WTC11 (cell line): ENCODE results near the gene COG2. TPM values are rescaled to one million over a fixed set of nuclear protein-coding genes. Genes with fewer than 3 reads are reported as not detected.
"Not testable (repeated sequence)": the region's sequence is repeated elsewhere in the genome, so short reads cannot be mapped to it uniquely, and the experiment has no call there.

Experiments used
- ATAC-seq: fragments of 200-7000 bp; cut with Tn5 transposase; 2 replicates; pipeline ENCODE4 v1.10.0; 2021; ENCODE audit warnings: mild to moderate bottlenecking, moderate library complexity
- CTCF ChIA-PET: fragments of 300-600 bp; sonication (Branson Sonifier 250); formaldehyde crosslinking; loops from one replicate; lab custom pipeline; 2021; ENCODE audit warnings: antibody characterized with exemption; lab: Charles Lee
- POLR2A ChIA-PET: fragments of 350-600 bp; sonication (Branson Sonifier 250); formaldehyde crosslinking; loops from one replicate; lab custom pipeline; 2021; ENCODE audit warnings: antibody characterized with exemption; lab: Charles Lee
- DNase-seq: peaks from one replicate; pipeline ENCODE4 v3.0.0; 2021; ENCODE audit warnings: low spot score
- H3K27ac Mint-ChIP-seq: 2 replicates; pipeline ENCODE4 v1.8.0; 2021; ENCODE audit warnings: mixed read lengths
- H3K27me3 Mint-ChIP-seq: 2 replicates; pipeline ENCODE4 v1.8.0; 2021; ENCODE audit warnings: low read depth, mild to moderate bottlenecking, moderate library complexity, mixed read lengths
- H3K36me3 Mint-ChIP-seq: 2 replicates; pipeline ENCODE4 v1.8.0; 2021; ENCODE audit warnings: mixed read lengths
- H3K4me1 Mint-ChIP-seq: 2 replicates; pipeline ENCODE4 v1.8.0; 2022; ENCODE audit warnings: mixed read lengths
- H3K4me3 Mint-ChIP-seq: 2 replicates; pipeline ENCODE4 v1.8.0; 2021; ENCODE audit warnings: mild to moderate bottlenecking, moderate library complexity, mixed read lengths
- H3K9me3 Mint-ChIP-seq: 2 replicates; pipeline ENCODE4 v1.8.0; 2021; ENCODE audit warnings: mixed read lengths
- FOXP4 ChIP-seq: sonication (generic); formaldehyde crosslinking; IDR thresholded peaks from 2 replicates; pipeline ENCODE4 v1.8.0; 2022; ENCODE audit warnings: mild to moderate bottlenecking, missing genetic modification reagents
- GABPB1 ChIP-seq: sonication (generic); formaldehyde crosslinking; IDR thresholded peaks from 2 replicates; pipeline ENCODE4 v1.8.1; 2023; ENCODE audit warnings: mild to moderate bottlenecking, missing genetic modification reagents
- MYBL2 ChIP-seq: sonication (generic); formaldehyde crosslinking; IDR thresholded peaks from 2 replicates; pipeline ENCODE4 v1.8.1; 2023; ENCODE audit warnings: mild to moderate bottlenecking, moderate library complexity, missing genetic modification reagents
- NFE2L1 ChIP-seq: sonication (generic); formaldehyde crosslinking; IDR thresholded peaks from 2 replicates; pipeline ENCODE4 v1.8.1; 2023; ENCODE audit warnings: missing genetic modification reagents
- PREB ChIP-seq: sonication (generic); formaldehyde crosslinking; IDR thresholded peaks from 2 replicates; pipeline ENCODE4 v1.8.1; 2022; ENCODE audit warnings: mild to moderate bottlenecking, missing genetic modification reagents, moderate library complexity, borderline replicate concordance
- USF1 ChIP-seq: sonication (generic); formaldehyde crosslinking; IDR thresholded peaks from 2 replicates; pipeline ENCODE4 v1.8.0; 2022; ENCODE audit warnings: mild to moderate bottlenecking, missing genetic modification reagents
- ZNF232 ChIP-seq: sonication (generic); formaldehyde crosslinking; IDR thresholded peaks from 2 replicates; pipeline ENCODE4 v1.8.0; 2022; ENCODE audit warnings: mild to moderate bottlenecking, missing genetic modification reagents
- ZNF532 ChIP-seq: fragments of 250-450 bp; sonication (Bioruptor Pico); IDR thresholded peaks from 2 replicates; pipeline ENCODE4 v1.9.0; 2021; ENCODE audit warnings: mild to moderate bottlenecking, borderline replicate concordance
- total RNA-seq: library from RNA; stranded (reverse); gene quantifications from 3 replicates; pipeline ENCODE4 v1.2.3, GENCODE V29; 2021
- TF ChIP-seq, protein P1 (sequence below): sonication (generic); formaldehyde crosslinking; IDR thresholded peaks from 2 replicates; pipeline ENCODE4 v1.8.0; 2022; ENCODE audit warnings: missing genetic modification reagents
- TF ChIP-seq, protein P2 (sequence below): sonication (generic); formaldehyde crosslinking; IDR thresholded peaks from 2 replicates; pipeline ENCODE4 v1.8.1; 2022; ENCODE audit warnings: low read depth, mild to moderate bottlenecking, moderate library complexity, missing genetic modification reagents, borderline replicate concordance

Gene COG2
- total RNA-seq, 1 experiment from 2014 or later = 30.9 TPM

DNA sequence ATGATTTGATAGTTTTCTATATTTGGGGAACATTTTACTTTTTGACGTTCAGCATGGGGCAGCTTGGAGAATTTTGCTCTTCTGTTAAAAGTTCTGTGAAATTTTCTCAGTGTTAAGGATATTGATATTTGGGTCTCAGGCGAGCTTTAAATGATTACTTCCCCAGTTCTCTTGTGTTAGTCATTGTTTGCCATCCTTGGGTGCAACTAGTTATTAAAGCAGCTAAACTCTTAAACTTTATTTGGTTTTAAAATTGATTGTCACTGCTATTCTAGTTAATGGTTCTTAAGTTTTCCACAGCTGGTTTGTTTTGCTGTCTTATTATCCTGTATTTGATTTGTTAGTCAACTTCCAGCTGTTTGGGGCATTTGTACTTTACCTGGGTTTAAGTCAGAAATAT lies 9.0 kb downstream of the COG2 start (continued):
- TF ChIP-seq, protein P1, sequence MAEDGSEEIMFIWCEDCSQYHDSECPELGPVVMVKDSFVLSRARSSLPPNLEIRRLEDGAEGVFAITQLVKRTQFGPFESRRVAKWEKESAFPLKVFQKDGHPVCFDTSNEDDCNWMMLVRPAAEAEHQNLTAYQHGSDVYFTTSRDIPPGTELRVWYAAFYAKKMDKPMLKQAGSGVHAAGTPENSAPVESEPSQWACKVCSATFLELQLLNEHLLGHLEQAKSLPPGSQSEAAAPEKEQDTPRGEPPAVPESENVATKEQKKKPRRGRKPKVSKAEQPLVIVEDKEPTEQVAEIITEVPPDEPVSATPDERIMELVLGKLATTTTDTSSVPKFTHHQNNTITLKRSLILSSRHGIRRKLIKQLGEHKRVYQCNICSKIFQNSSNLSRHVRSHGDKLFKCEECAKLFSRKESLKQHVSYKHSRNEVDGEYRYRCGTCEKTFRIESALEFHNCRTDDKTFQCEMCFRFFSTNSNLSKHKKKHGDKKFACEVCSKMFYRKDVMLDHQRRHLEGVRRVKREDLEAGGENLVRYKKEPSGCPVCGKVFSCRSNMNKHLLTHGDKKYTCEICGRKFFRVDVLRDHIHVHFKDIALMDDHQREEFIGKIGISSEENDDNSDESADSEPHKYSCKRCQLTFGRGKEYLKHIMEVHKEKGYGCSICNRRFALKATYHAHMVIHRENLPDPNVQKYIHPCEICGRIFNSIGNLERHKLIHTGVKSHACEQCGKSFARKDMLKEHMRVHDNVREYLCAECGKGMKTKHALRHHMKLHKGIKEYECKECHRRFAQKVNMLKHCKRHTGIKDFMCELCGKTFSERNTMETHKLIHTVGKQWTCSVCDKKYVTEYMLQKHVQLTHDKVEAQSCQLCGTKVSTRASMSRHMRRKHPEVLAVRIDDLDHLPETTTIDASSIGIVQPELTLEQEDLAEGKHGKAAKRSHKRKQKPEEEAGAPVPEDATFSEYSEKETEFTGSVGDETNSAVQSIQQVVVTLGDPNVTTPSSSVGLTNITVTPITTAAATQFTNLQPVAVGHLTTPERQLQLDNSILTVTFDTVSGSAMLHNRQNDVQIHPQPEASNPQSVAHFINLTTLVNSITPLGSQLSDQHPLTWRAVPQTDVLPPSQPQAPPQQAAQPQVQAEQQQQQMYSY = no peak
- TF ChIP-seq ZNF532 (CRISPR knock-in tag) (no peak), NFE2L1 (CRISPR knock-in tag) (no peak)
- TF ChIP-seq, protein P2, sequence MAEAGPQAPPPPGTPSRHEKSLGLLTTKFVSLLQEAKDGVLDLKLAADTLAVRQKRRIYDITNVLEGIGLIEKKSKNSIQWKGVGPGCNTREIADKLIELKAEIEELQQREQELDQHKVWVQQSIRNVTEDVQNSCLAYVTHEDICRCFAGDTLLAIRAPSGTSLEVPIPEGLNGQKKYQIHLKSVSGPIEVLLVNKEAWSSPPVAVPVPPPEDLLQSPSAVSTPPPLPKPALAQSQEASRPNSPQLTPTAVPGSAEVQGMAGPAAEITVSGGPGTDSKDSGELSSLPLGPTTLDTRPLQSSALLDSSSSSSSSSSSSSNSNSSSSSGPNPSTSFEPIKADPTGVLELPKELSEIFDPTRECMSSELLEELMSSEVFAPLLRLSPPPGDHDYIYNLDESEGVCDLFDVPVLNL (CRISPR knock-in tag) = no peak

DNA sequence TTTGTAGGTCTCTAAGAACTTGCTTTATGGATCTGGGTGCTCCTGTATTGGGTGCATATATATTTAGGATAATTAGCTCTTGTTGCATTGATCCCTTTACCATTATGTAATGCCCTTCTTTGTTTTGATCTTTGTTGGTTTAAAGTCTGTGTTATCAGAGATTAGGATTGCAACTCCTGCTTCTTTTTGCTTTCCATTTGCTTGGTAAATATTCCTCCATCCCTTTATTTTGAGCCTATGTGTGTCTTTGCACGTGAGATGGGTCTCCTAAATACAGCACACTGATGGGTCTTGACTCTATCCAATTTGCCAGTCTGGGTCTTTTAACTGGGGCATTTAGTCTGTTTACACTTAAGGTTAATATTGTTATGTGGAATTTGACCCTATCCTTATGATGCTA lies 14.4 kb downstream of the COG2 start:
- DNase-seq, H3K27ac Mint-ChIP-seq, POLR2A ChIA-PET, ATAC-seq, H3K4me3 Mint-ChIP-seq, H3K27me3 Mint-ChIP-seq: not testable (repeated sequence)
- CTCF ChIA-PET = interaction anchor here (1.1 kb wide), 1 partner anchor 15 kb away, joined by 5 read pairs; the partner anchor contains the start of gene COG2
- H3K9me3 Mint-ChIP-seq = peaks cover 25% of the 10 kb centered on the region
- H3K4me1 Mint-ChIP-seq = peaks cover 14% of the 10 kb centered on the region
- peaks cover 23% of the 10 kb centered on the region for H3K36me3 Mint-ChIP-seq

GRCh38 chr1:230658103-230658502 lies 15.8 kb downstream of the COG2 start:
- H3K27me3 Mint-ChIP-seq, POLR2A ChIA-PET, CTCF ChIA-PET, DNase-seq, H3K4me3 Mint-ChIP-seq, ATAC-seq: not testable (repeated sequence)
- TF ChIP-seq GABPB1 (CRISPR knock-in tag) = peak; percentile 37; the same call in 1 of the 2 replicates
- peaks cover 14% of the 10 kb centered on the region for H3K4me1 Mint-ChIP-seq
- H3K9me3 Mint-ChIP-seq = peaks cover 11% of the 10 kb centered on the region
- H3K36me3 Mint-ChIP-seq = peaks cover 18% of the 10 kb centered on the region
- H3K27ac Mint-ChIP-seq = peak overlapping the region; percentile 43; the same call in 1 of the 2 replicates

DNA sequence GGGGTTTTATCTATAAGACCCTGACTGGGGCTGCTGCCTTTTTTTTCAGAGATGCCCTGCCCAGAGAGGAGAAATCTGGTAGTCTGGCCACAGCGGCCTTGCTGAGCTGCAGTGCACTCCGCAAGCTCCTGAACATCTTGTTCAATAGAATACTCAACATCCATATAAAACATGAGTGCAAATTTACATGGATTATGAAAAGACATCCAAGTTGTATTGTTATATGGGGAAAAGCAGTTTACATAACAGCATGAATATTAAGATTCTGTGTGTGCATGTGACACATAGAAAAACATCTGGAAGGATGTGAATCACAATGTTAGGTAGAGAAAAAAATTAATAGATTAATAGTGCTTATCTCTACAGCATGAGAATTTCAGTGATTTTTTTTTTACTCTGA lies 16.4 kb downstream of the COG2 start:
- CTCF ChIA-PET = no interaction called here
- H3K4me3 Mint-ChIP-seq = no peak overlapping the region
- peaks cover 8% of the 10 kb centered on the region for H3K9me3 Mint-ChIP-seq
- POLR2A ChIA-PET = no interaction called here
- DNase-seq (no peak), ATAC-seq (no peak)
- peaks cover 20% of the 10 kb centered on the region for H3K36me3 Mint-ChIP-seq
- H3K27ac Mint-ChIP-seq = no peak overlapping the region
- H3K4me1 Mint-ChIP-seq = peaks cover 14% of the 10 kb centered on the region
- no peaks in the 10 kb centered on the region for H3K27me3 Mint-ChIP-seq
- TF ChIP-seq MYBL2 (no peak), USF1 (CRISPR knock-in tag) (no peak), PREB (CRISPR knock-in tag) (no peak), ZNF232 (no peak), FOXP4 (CRISPR knock-in tag) (no peak)
- TF ChIP-seq, protein P1 = no peak
